GM21367 (cell line): ENCODE measurements around the gene CD5L.

Experiments used
- ATAC-seq: cut with Tn5 transposase; IDR thresholded peaks from one replicate; pipeline ENCODE4 v1.9.1; 2021; ENCODE audit not compliant: unreplicated experiment

The CD5L gene

GRCh38 chr1:157819215-157819614 lies 22.4 kb downstream of the CD5L start:
- no peak for ATAC-seq

DNA sequence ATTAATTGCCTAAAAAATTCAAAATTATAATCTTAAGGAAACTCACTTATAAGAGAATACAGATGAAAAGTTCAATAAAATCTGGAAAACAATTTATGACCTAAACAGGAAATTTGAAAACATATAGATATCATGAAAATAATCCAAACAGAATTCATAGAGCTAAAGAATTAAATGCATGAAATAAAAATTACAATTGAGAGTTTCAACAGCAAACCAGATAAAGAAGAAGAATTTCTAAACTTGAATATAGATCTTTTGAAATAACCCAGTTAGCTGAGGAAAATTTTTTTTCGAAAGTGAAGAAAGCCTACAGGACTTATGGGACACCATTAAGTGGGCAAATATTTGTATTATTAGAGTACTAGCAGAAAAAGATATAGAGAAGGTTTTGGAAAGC lies 28.3 kb downstream of the CD5L start:
- no peak for ATAC-seq

DNA sequence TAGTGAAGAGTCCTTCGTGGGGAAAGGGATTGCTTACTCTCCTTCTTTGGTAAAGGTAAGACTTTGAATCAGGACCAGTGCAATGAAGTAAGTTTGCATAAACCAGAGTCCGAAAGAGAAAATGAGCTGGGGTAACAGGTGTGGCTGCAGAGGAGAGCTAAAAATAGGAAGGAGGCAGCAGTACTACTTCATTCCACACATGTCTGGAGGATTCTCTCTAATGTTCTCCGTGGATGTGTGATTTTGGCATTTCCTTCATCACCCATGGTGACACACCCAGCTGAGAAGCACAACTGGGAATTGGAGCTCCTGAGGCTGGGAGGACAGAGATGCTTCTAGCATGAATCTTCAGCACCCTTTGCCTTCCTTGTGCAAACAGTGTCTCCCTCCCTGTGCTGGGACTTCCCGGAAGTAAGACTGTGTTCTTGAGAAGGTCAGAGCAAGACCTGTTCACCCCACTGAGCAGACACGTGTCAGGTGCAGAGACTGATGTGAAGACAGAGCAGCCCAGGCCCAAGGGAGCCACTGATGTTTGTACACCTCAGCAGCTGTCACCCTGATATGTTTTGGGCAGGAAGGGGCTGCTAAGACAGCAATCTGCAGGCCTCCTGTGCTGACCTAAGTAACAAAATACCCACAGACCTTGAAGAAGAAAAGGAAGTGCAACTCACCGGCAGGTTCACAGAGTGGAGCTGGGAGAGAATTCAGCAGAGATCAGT lies 35.0 kb downstream of the CD5L start:
- ATAC-seq = peak; percentile 83

GRCh38 chr1:157803851-157804250 lies 37.8 kb downstream of the CD5L start:
- no peak for ATAC-seq

DNA sequence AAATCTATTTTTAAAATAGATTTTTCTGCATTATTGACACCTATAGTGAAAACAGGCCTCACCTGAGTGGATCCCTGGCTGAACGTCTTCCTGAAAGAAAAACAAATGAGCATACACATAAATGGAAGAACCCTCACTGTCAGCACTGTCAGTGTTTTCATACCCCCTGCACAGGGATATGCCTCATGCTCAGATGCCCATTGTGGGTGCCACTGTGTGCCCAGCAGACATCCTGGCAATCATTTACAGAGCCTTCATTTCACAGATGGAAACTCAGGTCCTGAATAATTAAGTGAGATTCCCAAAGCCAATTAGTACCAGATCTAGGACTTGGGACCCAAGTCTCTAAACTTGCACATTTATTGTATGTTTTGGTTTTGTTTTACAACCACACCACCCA lies 41.6 kb downstream of the CD5L start:
- ATAC-seq = no peak

- no peak for ATAC-seq
Measured at GRCh38 chr1:157798211-157798610, 43.4 kb downstream of the CD5L start.

DNA sequence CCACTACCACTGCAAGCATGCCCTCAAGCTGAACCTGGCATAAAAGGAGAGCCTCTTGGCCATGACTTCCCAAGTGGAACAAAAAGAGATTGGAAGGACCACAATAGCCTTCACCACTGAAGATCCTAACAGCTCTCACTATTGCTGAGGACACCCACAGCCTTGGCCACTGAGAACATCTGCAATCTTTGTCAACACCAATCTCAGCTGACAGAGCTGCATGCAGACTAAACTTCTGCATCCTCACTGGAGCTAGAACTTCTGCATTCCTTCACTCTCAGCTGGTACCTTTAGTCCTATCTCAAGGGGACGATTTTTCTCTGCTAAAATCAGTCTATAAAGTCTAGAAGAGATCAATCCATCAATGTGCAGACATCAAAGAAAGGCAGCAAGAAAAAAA lies 56.4 kb downstream of the CD5L start:
- no peak for ATAC-seq

GRCh38 chr1:157784801-157785200 lies 56.8 kb downstream of the CD5L start:
- ATAC-seq = no peak

- ATAC-seq = no peak
Measured at GRCh38 chr1:157782931-157783330, 58.7 kb downstream of the CD5L start.

DNA sequence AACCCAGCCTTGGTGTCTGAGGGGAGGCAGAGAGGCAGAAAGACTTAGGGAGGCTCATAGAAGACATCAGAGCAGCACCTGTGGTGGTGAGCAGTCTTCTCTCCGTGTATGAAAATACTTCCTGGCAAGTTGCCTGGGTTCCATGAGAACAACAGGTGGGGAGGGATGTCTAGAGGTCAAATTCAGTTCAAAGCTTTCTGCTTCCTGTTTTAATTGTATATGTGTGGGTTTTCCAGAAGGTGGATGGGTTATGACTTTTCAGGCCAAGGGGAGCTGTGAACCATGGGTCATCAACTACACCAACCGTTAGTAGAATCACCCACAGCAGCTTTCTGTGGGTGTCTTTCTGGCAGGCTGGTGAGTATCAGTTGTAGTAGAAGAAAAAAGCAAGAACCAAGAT lies 60.6 kb downstream of the CD5L start:
- no peak for ATAC-seq
